Trophoblast cell (in vitro differentiated cells and primary cell): Measurements from ENCODE around the gene NRCAM.

ENCODE experiments used
- DNase-seq, 2 donors: peaks; one replicate each; pipeline ENCODE4 v3.0.0-alpha.2; 2016
- H2AFZ ChIP-seq: 2 replicates; pipeline ENCODE4 v1.6.1; 2013; ENCODE audit warnings: low read length, moderate library complexity, mild to moderate bottlenecking; ENCODE audit not compliant: insufficient read depth, poor library complexity
- H2AK5ac ChIP-seq: 2 replicates; pipeline ENCODE4 v1.6.1; 2013; ENCODE audit warnings: mild to moderate bottlenecking, low read length
- H2BK120ac ChIP-seq: 2 replicates; pipeline ENCODE4 v1.6.1; 2013; ENCODE audit warnings: low read length, mild to moderate bottlenecking, moderate library complexity; ENCODE audit not compliant: insufficient read depth, poor library complexity
- H2BK12ac ChIP-seq: 2 replicates; pipeline ENCODE4 v1.6.1; 2013; ENCODE audit warnings: mild to moderate bottlenecking, low read length, moderate library complexity
- H2BK5ac ChIP-seq: 2 replicates; pipeline ENCODE4 v1.6.1; 2013; ENCODE audit warnings: low read length, low read depth, moderate library complexity, mild to moderate bottlenecking; ENCODE audit not compliant: poor library complexity
- H3K14ac ChIP-seq: 2 replicates; pipeline ENCODE4 v1.6.1; 2013; ENCODE audit warnings: mild to moderate bottlenecking, low read length
- H3K18ac ChIP-seq: 2 replicates; pipeline ENCODE4 v1.6.1; 2013; ENCODE audit warnings: mild to moderate bottlenecking, low read length
- H3K23ac ChIP-seq: 2 replicates; pipeline ENCODE4 v1.6.1; 2013; ENCODE audit warnings: low read length
- H3K27ac ChIP-seq: 2 replicates; pipeline ENCODE4 v1.5.1; 2013; ENCODE audit warnings: low read depth, mild to moderate bottlenecking, inconsistent platforms, low read length, moderate library complexity
- H3K27me3 ChIP-seq: 2 replicates; pipeline ENCODE4 v1.6.1; 2013; ENCODE audit warnings: inconsistent platforms, mild to moderate bottlenecking, low read length, moderate library complexity; ENCODE audit not compliant: insufficient read depth
- H3K36me3 ChIP-seq, 2 experiments: 1 replicate in 1 of 2; 2 replicates in 1 of 2; pipeline ENCODE4 v1.6.1; 2013; ENCODE audit warnings: low read length in 2 of 2, mild to moderate bottlenecking in 2 of 2, moderate library complexity in 1 of 2; ENCODE audit not compliant: insufficient read depth in 2 of 2, control insufficient read depth in 1 of 2
- H3K4ac ChIP-seq: 2 replicates; pipeline ENCODE4 v1.6.1; 2013; ENCODE audit warnings: low read depth, mild to moderate bottlenecking, low read length, moderate library complexity
- H3K4me1 ChIP-seq, 2 experiments: 1 replicate in 1 of 2; 2 replicates in 1 of 2; pipeline ENCODE4 v1.6.1; 2013; ENCODE audit warnings: low read length in 2 of 2, mild to moderate bottlenecking in 2 of 2, moderate library complexity in 1 of 2; ENCODE audit not compliant: insufficient read depth in 2 of 2, control insufficient read depth in 1 of 2
- H3K4me2 ChIP-seq: 2 replicates; pipeline ENCODE4 v1.6.1; 2013; ENCODE audit warnings: inconsistent platforms, mild to moderate bottlenecking, low read length, moderate library complexity
- H3K4me3 ChIP-seq: 2 replicates; pipeline ENCODE4 v1.5.1; 2013; ENCODE audit warnings: mild to moderate bottlenecking, low read depth, low read length, inconsistent platforms
- H3K79me1 ChIP-seq: one replicate; pipeline ENCODE4 v1.6.1; 2013; ENCODE audit warnings: low read length
- H3K79me2 ChIP-seq: 2 replicates; pipeline ENCODE4 v1.6.1; 2013; ENCODE audit warnings: low read length, mild to moderate bottlenecking; ENCODE audit not compliant: control insufficient read depth, insufficient read depth, poor library complexity
- H3K9ac ChIP-seq: 2 replicates; pipeline ENCODE4 v1.6.1; 2013; ENCODE audit warnings: mild to moderate bottlenecking, low read length
- H3K9me3 ChIP-seq: 2 replicates; pipeline ENCODE4 v1.6.1; 2013; ENCODE audit warnings: low read depth, mild to moderate bottlenecking, control low read depth, inconsistent platforms, low read length; ENCODE audit not compliant: insufficient read depth
- H4K12ac ChIP-seq: 2 replicates; pipeline ENCODE4 v1.6.1; 2013; ENCODE audit warnings: low read depth, mild to moderate bottlenecking, low read length, moderate library complexity
- H4K8ac ChIP-seq: 2 replicates; pipeline ENCODE4 v1.6.1; 2013; ENCODE audit warnings: low read depth, mild to moderate bottlenecking, low read length, moderate library complexity
- H4K91ac ChIP-seq: one replicate; pipeline ENCODE4 v1.6.1; 2013; ENCODE audit warnings: low read depth, mild to moderate bottlenecking, low read length, moderate library complexity
- WGBS: extraction: QIAGEN DNeasy Blood & Tissue Kit; methylation state at CpG from one replicate; pipeline ENCODE4 v1.1.7; 2013; ENCODE audit warnings: missing lambda C conversion rate; ENCODE audit not compliant: insufficient read length, insufficient coverage; ENCODE audit errors: extremely low coverage; 5-methylcytosine and 5-hydroxymethylcytosine counted together

Gene NRCAM

DNA sequence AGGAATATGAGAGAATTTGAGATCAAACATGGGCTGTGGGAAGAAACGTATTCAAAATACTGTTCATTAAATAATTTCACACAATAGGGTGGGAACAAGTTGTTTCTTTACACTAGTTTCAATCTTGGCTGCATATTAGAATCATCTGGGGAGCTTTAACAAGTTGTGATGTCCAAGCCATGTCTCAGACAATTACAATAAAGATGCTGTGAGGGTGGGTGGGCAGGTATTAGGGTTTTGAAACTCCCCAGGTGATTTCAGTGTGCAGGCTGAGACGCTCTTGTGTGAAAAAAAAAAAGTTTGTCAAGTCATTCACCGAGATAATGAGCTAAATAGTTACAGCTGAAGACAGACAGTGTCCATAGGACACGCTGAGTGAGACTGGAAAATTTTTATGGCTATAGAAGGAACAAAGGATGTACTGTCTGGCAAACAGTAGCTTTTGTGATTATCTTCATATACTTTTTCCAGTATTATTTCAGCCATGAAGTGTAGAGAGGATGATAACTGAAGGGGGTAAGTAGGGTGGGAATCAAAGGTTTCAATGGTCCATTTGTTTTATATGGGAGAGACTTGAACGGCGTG is 313.5 kb downstream of the NRCAM start:
- H3K27me3 ChIP-seq = no peaks in the 10 kb centered on the region
- H3K4me3 ChIP-seq = no peak overlapping the region
- no peaks in the 10 kb centered on the region for H3K9me3 ChIP-seq
- no peak overlapping the region for H3K9ac ChIP-seq
- no peak overlapping the region for H4K91ac ChIP-seq
- H4K12ac ChIP-seq = no peak overlapping the region
- no peaks in the 10 kb centered on the region for H3K4me1 ChIP-seq
- H2AK5ac ChIP-seq = no peak overlapping the region
- H3K79me2 ChIP-seq = no peaks in the 10 kb centered on the region
- H3K23ac ChIP-seq = no peak overlapping the region
- no peak overlapping the region for H3K4ac ChIP-seq
- no CpG with 5 or more reads among the region's 6 CpGs for WGBS
- H3K4me2 ChIP-seq = no peak overlapping the region
- H3K14ac ChIP-seq = no peak overlapping the region
- H3K79me1 ChIP-seq = no peaks in the 10 kb centered on the region
- no peak overlapping the region for H3K18ac ChIP-seq
- H4K8ac ChIP-seq = no peak overlapping the region
- H2BK120ac ChIP-seq = no peak overlapping the region
- no peaks in the 10 kb centered on the region for H3K36me3 ChIP-seq
- no peak overlapping the region for H2AFZ ChIP-seq
- H3K27ac ChIP-seq = no peak overlapping the region
- H2BK12ac ChIP-seq = no peak overlapping the region
- no peak overlapping the region for H2BK5ac ChIP-seq
- no peak for DNase-seq

DNA sequence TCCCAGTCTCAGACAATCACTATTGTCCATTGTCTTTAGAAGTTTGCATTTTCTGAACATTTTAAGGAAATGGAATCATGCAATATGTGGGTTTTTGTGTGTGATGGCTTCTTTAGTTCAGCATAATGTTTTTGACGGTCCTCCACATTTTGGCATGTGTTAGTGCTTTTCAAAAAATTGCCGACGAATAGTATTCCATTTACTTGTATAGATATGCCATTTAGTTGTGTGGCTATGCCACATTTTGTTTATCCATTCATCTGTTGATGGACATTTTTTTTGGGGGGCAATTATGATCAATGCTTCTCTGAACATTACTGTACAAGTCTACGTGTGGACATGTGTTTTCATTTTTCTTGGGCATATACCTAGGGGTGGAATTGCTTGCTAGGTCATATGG is 314.1 kb downstream of the NRCAM start:
- no peak overlapping the region for H3K27ac ChIP-seq
- no peak overlapping the region for H2BK5ac ChIP-seq
- H3K4me3 ChIP-seq = no peak overlapping the region
- no peaks in the 10 kb centered on the region for H3K79me2 ChIP-seq
- no CpG with 5 or more reads among the region's 4 CpGs for WGBS
- no peak overlapping the region for H2BK12ac ChIP-seq
- H3K9me3 ChIP-seq = no peaks in the 10 kb centered on the region
- H3K36me3 ChIP-seq = no peaks in the 10 kb centered on the region
- H3K18ac ChIP-seq = no peak overlapping the region
- H2AFZ ChIP-seq = no peak overlapping the region
- no peak overlapping the region for H4K12ac ChIP-seq
- no peak overlapping the region for H3K4ac ChIP-seq
- no peaks in the 10 kb centered on the region for H3K79me1 ChIP-seq
- DNase-seq = no peak
- H3K27me3 ChIP-seq = no peaks in the 10 kb centered on the region
- H4K91ac ChIP-seq = no peak overlapping the region
- no peaks in the 10 kb centered on the region for H3K4me1 ChIP-seq
- no peak overlapping the region for H3K14ac ChIP-seq
- no peak overlapping the region for H2BK120ac ChIP-seq
- no peak overlapping the region for H3K4me2 ChIP-seq
- no peak overlapping the region for H2AK5ac ChIP-seq
- H3K23ac ChIP-seq = no peak overlapping the region
- H3K9ac ChIP-seq = no peak overlapping the region
- no peak overlapping the region for H4K8ac ChIP-seq

DNA sequence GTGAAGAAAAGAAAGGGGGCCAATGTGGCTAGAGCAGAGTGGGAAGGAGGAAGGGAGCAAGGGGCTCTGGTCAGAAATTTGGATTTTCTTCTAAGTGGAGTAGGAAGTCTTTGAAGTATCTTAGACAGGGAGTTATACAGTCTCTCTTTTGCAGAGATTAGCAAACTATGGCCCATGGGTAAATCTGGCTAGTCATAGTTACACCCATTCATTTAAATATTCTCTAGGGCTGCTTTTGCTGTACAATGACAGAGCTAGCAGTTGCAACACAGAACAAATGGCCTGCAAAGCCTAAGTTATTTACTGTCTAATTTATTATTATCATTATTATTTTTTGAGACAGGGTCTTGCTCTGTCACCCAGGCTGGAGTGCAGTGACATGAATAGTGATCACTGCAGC is 315.6 kb downstream of the NRCAM start:
- H2BK120ac ChIP-seq = no peak overlapping the region
- no peak overlapping the region for H4K91ac ChIP-seq
- H4K8ac ChIP-seq = no peak overlapping the region
- no peaks in the 10 kb centered on the region for H3K79me2 ChIP-seq
- H3K27me3 ChIP-seq = no peaks in the 10 kb centered on the region
- H2AFZ ChIP-seq = no peak overlapping the region
- no peak overlapping the region for H3K4ac ChIP-seq
- no peak overlapping the region for H3K4me3 ChIP-seq
- H3K4me2 ChIP-seq = no peak overlapping the region
- H3K14ac ChIP-seq = no peak overlapping the region
- no peak overlapping the region for H3K9ac ChIP-seq
- no peaks in the 10 kb centered on the region for H3K36me3 ChIP-seq
- no peak overlapping the region for H3K18ac ChIP-seq
- H3K23ac ChIP-seq = no peak overlapping the region
- no peak overlapping the region for H2AK5ac ChIP-seq
- DNase-seq = no peak
- no peak overlapping the region for H2BK5ac ChIP-seq
- no peak overlapping the region for H4K12ac ChIP-seq
- H3K79me1 ChIP-seq = no peaks in the 10 kb centered on the region
- H3K27ac ChIP-seq = no peak overlapping the region
- no peaks in the 10 kb centered on the region for H3K4me1 ChIP-seq
- no peak overlapping the region for H2BK12ac ChIP-seq
- no peaks in the 10 kb centered on the region for H3K9me3 ChIP-seq

DNA sequence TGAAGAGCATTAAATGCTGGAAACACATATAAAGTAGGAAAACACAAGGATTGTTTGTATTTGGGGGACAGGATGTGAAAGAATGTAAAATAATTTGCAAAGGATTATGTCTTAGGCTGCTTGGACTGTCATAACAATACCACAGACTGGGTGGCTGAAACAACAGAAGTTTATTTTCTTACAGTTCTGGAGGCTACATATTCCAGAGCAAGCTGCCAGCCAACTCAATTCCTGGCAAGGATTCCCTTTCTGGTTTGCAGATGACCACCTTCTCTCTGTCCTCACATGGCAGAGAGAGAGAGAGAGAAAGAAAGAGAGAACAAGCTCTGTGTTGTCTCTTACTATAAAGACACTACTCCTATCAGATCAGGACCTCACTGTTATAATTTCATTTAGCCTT is 317.3 kb downstream of the NRCAM start:
- no peak overlapping the region for H4K12ac ChIP-seq
- no peaks in the 10 kb centered on the region for H3K79me2 ChIP-seq
- no peak overlapping the region for H3K14ac ChIP-seq
- H3K4me3 ChIP-seq = no peak overlapping the region
- no peak overlapping the region for H4K91ac ChIP-seq
- H3K4me2 ChIP-seq = no peak overlapping the region
- DNase-seq = no peak
- H3K36me3 ChIP-seq = no peaks in the 10 kb centered on the region
- no peak overlapping the region for H2BK12ac ChIP-seq
- no peak overlapping the region for H4K8ac ChIP-seq
- H3K79me1 ChIP-seq = peaks cover 1% of the 10 kb centered on the region
- H3K27me3 ChIP-seq = no peaks in the 10 kb centered on the region
- H3K27ac ChIP-seq = no peak overlapping the region
- no peak overlapping the region for H3K18ac ChIP-seq
- H2BK120ac ChIP-seq = no peak overlapping the region
- H2BK5ac ChIP-seq = no peak overlapping the region
- H2AFZ ChIP-seq = no peak overlapping the region
- no peak overlapping the region for H2AK5ac ChIP-seq
- H3K9me3 ChIP-seq = no peaks in the 10 kb centered on the region
- no peak overlapping the region for H3K9ac ChIP-seq
- H3K4me1 ChIP-seq = peaks cover 0 to 2% of the 10 kb centered on the region in 2 experiments
- H3K23ac ChIP-seq = no peak overlapping the region
- H3K4ac ChIP-seq = no peak overlapping the region
